Ovary (tissue), 3 donors: ENCODE data around the gene PLTP.

ENCODE experiments used
- EP300 ChIP-seq: sonication (generic); formaldehyde crosslinking; IDR thresholded peaks from one replicate; pipeline ENCODE4 v1.6.1; 2017; ENCODE audit warnings: antibody characterized with exemption
- POLR2A ChIP-seq: fragments of 450-650 bp; IDR thresholded peaks from one replicate; pipeline ENCODE4 v1.6.1; 2017; ENCODE audit warnings: antibody characterized with exemption, mild to moderate bottlenecking, moderate library complexity
- TF ChIP-seq, protein P1 (sequence below), 3 donors: fragments of 450-650 bp in 2 of 3; fragments of 200-600 bp in 1 of 3; IDR thresholded peaks; one replicate each; pipeline versions ENCODE4 v1.5.1 to v1.8.0; 2016 to 2022; ENCODE audit warnings: antibody characterized with exemption in 3 of 3, mild to moderate bottlenecking in 1 of 3
- donor health status: DM: no; HTN: no; CAD: no.

GRCh38 chr20:45850238-45850637 lies 61.7 kb downstream of the PLTP start:
- no peak for TF ChIP-seq POLR2A
- TF ChIP-seq, protein P1, sequence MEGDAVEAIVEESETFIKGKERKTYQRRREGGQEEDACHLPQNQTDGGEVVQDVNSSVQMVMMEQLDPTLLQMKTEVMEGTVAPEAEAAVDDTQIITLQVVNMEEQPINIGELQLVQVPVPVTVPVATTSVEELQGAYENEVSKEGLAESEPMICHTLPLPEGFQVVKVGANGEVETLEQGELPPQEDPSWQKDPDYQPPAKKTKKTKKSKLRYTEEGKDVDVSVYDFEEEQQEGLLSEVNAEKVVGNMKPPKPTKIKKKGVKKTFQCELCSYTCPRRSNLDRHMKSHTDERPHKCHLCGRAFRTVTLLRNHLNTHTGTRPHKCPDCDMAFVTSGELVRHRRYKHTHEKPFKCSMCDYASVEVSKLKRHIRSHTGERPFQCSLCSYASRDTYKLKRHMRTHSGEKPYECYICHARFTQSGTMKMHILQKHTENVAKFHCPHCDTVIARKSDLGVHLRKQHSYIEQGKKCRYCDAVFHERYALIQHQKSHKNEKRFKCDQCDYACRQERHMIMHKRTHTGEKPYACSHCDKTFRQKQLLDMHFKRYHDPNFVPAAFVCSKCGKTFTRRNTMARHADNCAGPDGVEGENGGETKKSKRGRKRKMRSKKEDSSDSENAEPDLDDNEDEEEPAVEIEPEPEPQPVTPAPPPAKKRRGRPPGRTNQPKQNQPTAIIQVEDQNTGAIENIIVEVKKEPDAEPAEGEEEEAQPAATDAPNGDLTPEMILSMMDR (IDR thresholded peaks at IDR 0.05), result no peak
- TF ChIP-seq EP300, result no peak
